OCI-LY1 (cell line): ENCODE results near the gene SELENOV.

ENCODE experiments used
- CTCF ChIP-seq: fragments of 200-600 bp; sonication (generic), shearing (Covaris generic); IDR thresholded peaks from 2 replicates; pipeline ENCODE4 v1.5.1; 2017; ENCODE audit warnings: mild to moderate bottlenecking, antibody characterized with exemption, low read length, moderate library complexity, mixed read lengths
- EZH2 ChIP-seq: fragments of 200-600 bp; sonication (generic), shearing (Covaris generic); IDR thresholded peaks from 2 replicates; pipeline ENCODE4 v1.8.0; 2017; ENCODE audit warnings: borderline replicate concordance, mixed run types, mild to moderate bottlenecking, antibody characterized with exemption, low read length, moderate library complexity, mixed read lengths

- TF ChIP-seq EZH2 (no peak), CTCF (no peak)
Measured at GRCh38 chr19:39507715-39508364, 7.1 kb upstream of the SELENOV start.
